ENCODE data around the gene ESCO1. TPM values are rescaled to one million over a fixed set of nuclear protein-coding genes. Genes with fewer than 3 reads are reported as not detected.

ESCO1 gene, protein sequence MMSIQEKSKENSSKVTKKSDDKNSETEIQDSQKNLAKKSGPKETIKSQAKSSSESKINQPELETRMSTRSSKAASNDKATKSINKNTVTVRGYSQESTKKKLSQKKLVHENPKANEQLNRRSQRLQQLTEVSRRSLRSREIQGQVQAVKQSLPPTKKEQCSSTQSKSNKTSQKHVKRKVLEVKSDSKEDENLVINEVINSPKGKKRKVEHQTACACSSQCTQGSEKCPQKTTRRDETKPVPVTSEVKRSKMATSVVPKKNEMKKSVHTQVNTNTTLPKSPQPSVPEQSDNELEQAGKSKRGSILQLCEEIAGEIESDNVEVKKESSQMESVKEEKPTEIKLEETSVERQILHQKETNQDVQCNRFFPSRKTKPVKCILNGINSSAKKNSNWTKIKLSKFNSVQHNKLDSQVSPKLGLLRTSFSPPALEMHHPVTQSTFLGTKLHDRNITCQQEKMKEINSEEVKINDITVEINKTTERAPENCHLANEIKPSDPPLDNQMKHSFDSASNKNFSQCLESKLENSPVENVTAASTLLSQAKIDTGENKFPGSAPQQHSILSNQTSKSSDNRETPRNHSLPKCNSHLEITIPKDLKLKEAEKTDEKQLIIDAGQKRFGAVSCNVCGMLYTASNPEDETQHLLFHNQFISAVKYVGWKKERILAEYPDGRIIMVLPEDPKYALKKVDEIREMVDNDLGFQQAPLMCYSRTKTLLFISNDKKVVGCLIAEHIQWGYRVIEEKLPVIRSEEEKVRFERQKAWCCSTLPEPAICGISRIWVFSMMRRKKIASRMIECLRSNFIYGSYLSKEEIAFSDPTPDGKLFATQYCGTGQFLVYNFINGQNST
- 9.2 to 9.9 TPM (median 9.3 TPM) in 5 replicates for total RNA-seq (2022; extraction: Qiagen RNA extraction)

DNA sequence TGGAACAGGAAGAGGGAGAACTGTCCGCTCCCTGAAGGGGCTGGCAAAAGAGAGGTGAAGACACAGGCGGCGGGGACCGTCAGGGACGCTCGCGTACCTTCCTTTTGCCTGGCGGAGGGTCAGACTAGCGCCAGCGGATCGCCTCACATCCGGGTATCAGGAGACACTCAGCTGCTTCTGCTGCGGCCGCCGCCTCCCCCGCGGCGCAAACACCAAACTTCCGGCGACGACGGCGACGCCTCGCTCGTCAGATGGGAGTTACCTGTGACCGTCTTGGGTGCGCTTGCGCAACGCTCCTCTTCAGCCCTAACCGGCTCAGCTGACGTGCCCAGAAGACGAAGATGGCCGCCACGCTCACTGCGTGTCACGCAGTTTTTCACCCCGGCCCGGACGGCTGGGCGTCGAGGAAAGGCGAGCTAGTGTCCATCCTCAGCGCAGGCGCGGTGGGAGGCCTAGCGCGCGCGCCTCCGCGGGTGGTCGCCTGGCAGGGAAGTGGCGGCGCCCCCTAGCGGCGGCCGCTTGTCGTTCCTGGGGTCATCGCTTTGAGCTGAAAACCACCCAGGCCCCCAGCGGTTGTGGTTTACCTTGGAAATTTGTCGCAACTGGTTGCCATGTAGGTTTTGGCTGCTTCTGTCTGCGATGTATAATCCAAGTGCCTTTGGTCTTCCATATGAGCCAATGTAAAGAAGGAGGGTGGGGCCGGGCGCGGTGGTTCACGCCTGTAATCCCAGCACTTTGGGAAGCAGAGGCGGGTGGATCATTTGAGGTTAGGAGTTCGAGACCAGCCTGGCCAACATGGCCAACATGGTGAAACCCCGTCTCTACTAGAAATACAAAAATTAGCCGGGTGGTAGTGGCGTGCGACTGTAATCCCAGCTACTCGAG, at the start of gene ESCO1:
Gene ESCO1 (minus strand): TSS at position 179 of the 885 bp plus-strand sequence. CDS start 25,861 bp downstream, outside the sequence.

DNA sequence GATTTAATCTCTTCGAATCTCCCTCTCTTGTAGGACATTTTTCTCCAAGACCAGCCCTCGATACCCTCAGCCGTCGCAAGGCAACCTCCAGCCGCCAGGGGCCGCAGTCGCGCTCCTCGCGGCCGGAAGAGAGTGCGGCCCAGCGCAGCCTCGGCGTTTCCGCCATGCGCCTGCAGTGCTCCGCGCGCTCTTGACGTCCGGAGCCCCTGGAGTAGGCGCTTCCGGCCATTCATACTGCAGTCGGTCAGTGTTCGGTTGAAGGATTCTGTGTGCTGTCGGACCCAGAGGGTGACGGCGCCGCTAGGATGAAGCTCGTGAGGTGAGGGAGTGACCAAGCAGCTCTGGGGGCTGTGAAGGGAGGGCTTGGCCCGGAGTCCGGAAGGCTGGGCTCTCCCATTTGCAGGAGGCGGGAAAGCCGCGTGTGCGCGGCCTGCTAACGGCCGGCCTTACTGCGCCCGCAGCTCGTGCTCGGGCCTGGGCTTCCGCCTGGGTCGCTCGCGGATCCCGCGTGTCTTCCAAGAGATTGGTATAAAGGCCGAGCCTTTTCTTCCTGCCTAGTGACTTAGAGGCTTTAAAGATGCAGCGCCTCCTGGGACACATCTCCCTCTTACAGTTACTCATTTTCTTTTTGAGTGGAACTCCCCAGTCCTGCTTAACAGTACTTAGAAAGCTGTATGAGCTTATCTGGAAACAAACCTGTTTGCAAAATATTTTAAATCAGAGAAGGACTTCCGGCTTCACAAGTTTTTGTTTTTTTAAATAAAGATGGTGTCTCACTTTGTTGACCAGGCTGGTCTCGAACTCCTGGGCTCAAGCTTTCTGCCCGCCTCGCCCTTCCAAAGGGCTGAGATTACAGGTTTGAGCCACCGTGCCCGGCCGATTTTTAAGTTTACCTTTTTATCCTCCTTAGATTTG, 11.9 kb upstream of the ESCO1 start, which contains the start of gene SNRPD1:
Gene SNRPD1 (plus strand): TSS at position 190 of the 915 bp plus-strand sequence. CDS start 116 bp downstream, at position 306.

Other genes with a start within 250 kb of the ESCO1 start
- 158 to 181 TPM (median 170 TPM) in 5 replicates for gene SNRPD1, start 11.6 kb upstream of the ESCO1 start, total RNA-seq (2022; extraction: Qiagen RNA extraction)
- 17.0 to 21.2 TPM (median 19.3 TPM) in 5 replicates for gene ABHD3, start 104.1 kb upstream of the ESCO1 start, total RNA-seq (2022; extraction: Qiagen RNA extraction)
- 5.8 to 11.2 TPM (median 8.0 TPM) in 5 replicates for gene MIB1, start 140.1 kb upstream of the ESCO1 start, total RNA-seq (2022; extraction: Qiagen RNA extraction)

All from A549 treated with Mapracorat at 1 μM for 4 hours (cell line).